Neural cell (in vitro differentiated cells): Measurements from ENCODE around the gene EHMT2. TPM values are rescaled to one million over a fixed set of nuclear protein-coding genes. Genes with fewer than 3 reads are reported as not detected.

Experiments used
- H2AFZ ChIP-seq: fragments of 200-600, 300-800 bp; sonication (generic), shearing (Covaris generic); 2 replicates; pipeline ENCODE4 v1.6.0; 2014; ENCODE audit warnings: low read depth, mild to moderate bottlenecking, antibody characterized with exemption, low read length, moderate library complexity
- H3F3A ChIP-seq: fragments of 200-600 bp; shearing (Covaris generic); 2 replicates; pipeline ENCODE4 v1.6.1; 2016; ENCODE audit warnings: mild to moderate bottlenecking, moderate library complexity, mixed read lengths, antibody characterized with exemption, low read length; ENCODE audit not compliant: insufficient read depth, poor library complexity, severe bottlenecking
- H3K27ac ChIP-seq: fragments of 200-600, 300-800 bp; sonication (generic), shearing (Covaris generic); 2 replicates; pipeline ENCODE4 v1.5.1; 2014; ENCODE audit warnings: mild to moderate bottlenecking, low read length, moderate library complexity
- H3K27me3 ChIP-seq: fragments of 300-800, 200-600 bp; sonication (generic), shearing (Covaris generic); 2 replicates; pipeline ENCODE4 v1.6.0; 2014; ENCODE audit warnings: mild to moderate bottlenecking, low read depth, low read length, moderate library complexity; ENCODE audit not compliant: insufficient read depth
- H3K36me3 ChIP-seq: fragments of 300-800, 200-600 bp; sonication (generic), shearing (Covaris generic); 2 replicates; pipeline ENCODE4 v1.5.1; 2014; ENCODE audit warnings: mild to moderate bottlenecking, antibody characterized with exemption, low read length, moderate library complexity; ENCODE audit not compliant: insufficient read depth
- H3K4me2 ChIP-seq: fragments of 300-800, 200-600 bp; sonication (generic), shearing (Covaris generic); 2 replicates; pipeline ENCODE4 v1.6.0; 2014; ENCODE audit warnings: mild to moderate bottlenecking, low read length
- H3K4me3 ChIP-seq: fragments of 300-800, 200-600 bp; sonication (generic), shearing (Covaris generic); 2 replicates; pipeline ENCODE4 v1.5.1; 2014; ENCODE audit warnings: mild to moderate bottlenecking, low read length, moderate library complexity
- H3K79me2 ChIP-seq: fragments of 200-600 bp; shearing (Covaris generic); replicated peaks from 2 replicates; pipeline ENCODE4 v1.6.0; 2014; ENCODE audit warnings: mild to moderate bottlenecking, low read length, moderate library complexity; ENCODE audit not compliant: insufficient read depth
- H3K9ac ChIP-seq: fragments of 300-800, 200-600 bp; sonication (generic), shearing (Covaris generic); 2 replicates; pipeline ENCODE4 v1.6.1; 2016; ENCODE audit warnings: mild to moderate bottlenecking, low read length, mixed read lengths
- H3K9me2 ChIP-seq: fragments of 200-600 bp; shearing (Covaris generic); 2 replicates; pipeline ENCODE4 v1.6.1; 2016; ENCODE audit warnings: mild to moderate bottlenecking, low read length, mixed read lengths; ENCODE audit not compliant: insufficient read depth
- H3K9me3 ChIP-seq: fragments of 200-600, 300-800 bp; sonication (generic), shearing (Covaris generic); 2 replicates; pipeline ENCODE4 v1.6.1; 2016; ENCODE audit warnings: mild to moderate bottlenecking, mixed run types, low read length, moderate library complexity, mixed read lengths
- H4K20me1 ChIP-seq: fragments of 200-600 bp; shearing (Covaris generic); 2 replicates; pipeline ENCODE4 v1.6.1; 2016; ENCODE audit warnings: mild to moderate bottlenecking, mixed run types; ENCODE audit not compliant: insufficient read depth
- CTCF ChIP-seq: fragments of 450-650 bp; IDR thresholded peaks from 2 replicates; pipeline ENCODE4 v1.5.1; 2014; ENCODE audit warnings: antibody characterized with exemption, mild to moderate bottlenecking, moderate library complexity; ENCODE audit not compliant: poor library complexity, severe bottlenecking
- EP300 ChIP-seq: fragments of 450-650 bp; conservative IDR thresholded peaks from 2 replicates; pipeline ENCODE4 v1.6.1; 2014; ENCODE audit warnings: antibody characterized with exemption, mild to moderate bottlenecking, moderate library complexity; ENCODE audit not compliant: poor library complexity, severe bottlenecking
- MXI1 ChIP-seq: fragments of 450-650 bp; conservative IDR thresholded peaks from 2 replicates; pipeline ENCODE4 v1.6.1; 2014; ENCODE audit warnings: antibody characterized with exemption, mild to moderate bottlenecking; ENCODE audit not compliant: poor library complexity, severe bottlenecking
- POLR2AphosphoS5 ChIP-seq: IDR thresholded peaks from 2 replicates; pipeline ENCODE4 v1.6.1; 2012
- RAD21 ChIP-seq: fragments of 450-650 bp; conservative IDR thresholded peaks from 2 replicates; pipeline ENCODE4 v1.6.1; 2014; ENCODE audit warnings: antibody characterized with exemption, mild to moderate bottlenecking, moderate library complexity
- SMC3 ChIP-seq: fragments of 450-650 bp; conservative IDR thresholded peaks from 2 replicates; pipeline ENCODE4 v1.6.1; 2014; ENCODE audit warnings: antibody characterized with exemption, mild to moderate bottlenecking, moderate library complexity; ENCODE audit not compliant: poor library complexity
- TAF1 ChIP-seq: IDR thresholded peaks from 2 replicates; pipeline ENCODE4 v1.6.1; 2012; ENCODE audit warnings: low read depth
- polyA plus RNA-seq: library from polyadenylated mRNA; depleted of rRNA; stranded (reverse); fragments of >200 nt; gene quantifications from 2 replicates; pipeline ENCODE4 v1.2.3, GENCODE V29; 2014
- TF ChIP-seq, protein P1 (sequence below): IDR thresholded peaks from 2 replicates; pipeline ENCODE4 v1.6.1; 2012; ENCODE audit warnings: borderline replicate concordance

EHMT2 gene
- polyA plus RNA-seq, 1 donor from 2014 or later: 102 TPM

GRCh38 chr6:31922942-31923341 is 25.4 kb upstream of the EHMT2 start:
- no peaks in the 10 kb centered on the region for H3K9me3 ChIP-seq
- H2AFZ ChIP-seq: no peak overlapping the region
- no peaks in the 10 kb centered on the region for H3K27me3 ChIP-seq
- H3K36me3 ChIP-seq: no peaks in the 10 kb centered on the region
- H3K4me3 ChIP-seq: no peak overlapping the region
- no peaks in the 10 kb centered on the region for H4K20me1 ChIP-seq
- H3F3A ChIP-seq: no peaks in the 10 kb centered on the region
- H3K9ac ChIP-seq: no peak overlapping the region
- H3K9me2 ChIP-seq: no peaks in the 10 kb centered on the region
- TF ChIP-seq RAD21 (no peak), POLR2AphosphoS5 (no peak), EP300 (no peak), SMC3 (no peak), MXI1 (no peak)
- TF ChIP-seq, protein P1, sequence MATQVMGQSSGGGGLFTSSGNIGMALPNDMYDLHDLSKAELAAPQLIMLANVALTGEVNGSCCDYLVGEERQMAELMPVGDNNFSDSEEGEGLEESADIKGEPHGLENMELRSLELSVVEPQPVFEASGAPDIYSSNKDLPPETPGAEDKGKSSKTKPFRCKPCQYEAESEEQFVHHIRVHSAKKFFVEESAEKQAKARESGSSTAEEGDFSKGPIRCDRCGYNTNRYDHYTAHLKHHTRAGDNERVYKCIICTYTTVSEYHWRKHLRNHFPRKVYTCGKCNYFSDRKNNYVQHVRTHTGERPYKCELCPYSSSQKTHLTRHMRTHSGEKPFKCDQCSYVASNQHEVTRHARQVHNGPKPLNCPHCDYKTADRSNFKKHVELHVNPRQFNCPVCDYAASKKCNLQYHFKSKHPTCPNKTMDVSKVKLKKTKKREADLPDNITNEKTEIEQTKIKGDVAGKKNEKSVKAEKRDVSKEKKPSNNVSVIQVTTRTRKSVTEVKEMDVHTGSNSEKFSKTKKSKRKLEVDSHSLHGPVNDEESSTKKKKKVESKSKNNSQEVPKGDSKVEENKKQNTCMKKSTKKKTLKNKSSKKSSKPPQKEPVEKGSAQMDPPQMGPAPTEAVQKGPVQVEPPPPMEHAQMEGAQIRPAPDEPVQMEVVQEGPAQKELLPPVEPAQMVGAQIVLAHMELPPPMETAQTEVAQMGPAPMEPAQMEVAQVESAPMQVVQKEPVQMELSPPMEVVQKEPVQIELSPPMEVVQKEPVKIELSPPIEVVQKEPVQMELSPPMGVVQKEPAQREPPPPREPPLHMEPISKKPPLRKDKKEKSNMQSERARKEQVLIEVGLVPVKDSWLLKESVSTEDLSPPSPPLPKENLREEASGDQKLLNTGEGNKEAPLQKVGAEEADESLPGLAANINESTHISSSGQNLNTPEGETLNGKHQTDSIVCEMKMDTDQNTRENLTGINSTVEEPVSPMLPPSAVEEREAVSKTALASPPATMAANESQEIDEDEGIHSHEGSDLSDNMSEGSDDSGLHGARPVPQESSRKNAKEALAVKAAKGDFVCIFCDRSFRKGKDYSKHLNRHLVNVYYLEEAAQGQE: no peak
- H3K4me2 ChIP-seq: no peak overlapping the region
- no peak overlapping the region for H3K27ac ChIP-seq
- no peaks in the 10 kb centered on the region for H3K79me2 ChIP-seq

GRCh38 chr6:31920811-31921210 is 23.3 kb upstream of the EHMT2 start:
- H3K79me2 ChIP-seq: no peaks in the 10 kb centered on the region
- H4K20me1 ChIP-seq: no peaks in the 10 kb centered on the region
- no peaks in the 10 kb centered on the region for H3K9me2 ChIP-seq
- no peaks in the 10 kb centered on the region for H3K27me3 ChIP-seq
- no peaks in the 10 kb centered on the region for H3K36me3 ChIP-seq
- TF ChIP-seq CTCF: no peak
- TF ChIP-seq MXI1: no peak
- TF ChIP-seq RAD21: no peak
- no peak for TF ChIP-seq TAF1
- H3K4me2 ChIP-seq: no peak overlapping the region
- H3K27ac ChIP-seq: no peak overlapping the region
- H3K9ac ChIP-seq: no peak overlapping the region
- no peaks in the 10 kb centered on the region for H3K9me3 ChIP-seq
- no peaks in the 10 kb centered on the region for H3F3A ChIP-seq
- no peak overlapping the region for H3K4me3 ChIP-seq
- H2AFZ ChIP-seq: no peak overlapping the region

DNA sequence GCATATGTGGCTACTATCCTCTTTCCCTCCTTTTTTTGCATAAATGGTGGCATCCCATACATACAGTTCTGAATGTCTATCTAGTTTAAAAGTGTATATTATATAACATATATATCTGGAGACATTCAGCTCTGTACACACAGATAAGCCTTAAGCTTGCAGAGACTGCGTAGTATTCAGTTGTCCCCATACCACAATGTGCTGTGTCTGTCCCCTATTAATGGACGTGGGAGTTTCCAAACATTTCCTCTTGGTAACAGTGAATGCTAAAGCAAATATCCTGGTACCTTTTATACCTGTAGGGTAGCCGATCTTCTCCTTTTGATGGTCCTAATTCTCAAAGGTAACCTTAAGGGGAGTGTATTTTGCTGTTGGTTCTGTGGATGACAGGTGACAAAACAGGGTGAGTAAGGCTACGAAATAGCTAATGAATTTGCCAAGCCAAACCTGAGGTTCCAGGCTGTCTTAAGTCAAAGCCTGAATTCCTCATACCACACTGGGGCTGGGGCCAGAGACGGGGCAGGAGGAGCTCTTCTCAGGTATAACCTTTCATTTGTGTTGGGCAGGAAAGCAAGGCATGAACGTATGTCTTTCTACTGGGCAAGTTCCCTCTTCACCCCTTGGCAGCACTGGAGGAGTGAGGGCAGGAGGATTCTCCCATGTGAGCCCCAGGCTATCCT is 22.3 kb upstream of the EHMT2 start:
- Histone ChIP-seq H3K79me2 (no peaks in the 10 kb centered on the region), H3K4me3 (no peak overlapping the region), H3K4me2 (no peak overlapping the region), H3K27me3 (no peaks in the 10 kb centered on the region), H2AFZ (no peak overlapping the region), H3K9ac (no peak overlapping the region), H3K36me3 (no peaks in the 10 kb centered on the region), H3K9me2 (no peaks in the 10 kb centered on the region), H3K9me3 (no peaks in the 10 kb centered on the region), H3F3A (no peaks in the 10 kb centered on the region), H3K27ac (no peak overlapping the region), H4K20me1 (no peaks in the 10 kb centered on the region)
- TF ChIP-seq EP300 (no peak), SMC3 (no peak), MXI1 (no peak)
